Upper lobe of right lung (tissue), 1 donor: ENCODE results near the gene RHOG. TPM values are rescaled to one million over a fixed set of nuclear protein-coding genes. Genes with fewer than 3 reads are reported as not detected.

Experiments
- ATAC-seq: fragments of 200-7000 bp; cut with Tn5 transposase; one replicate; pipeline ENCODE4 v1.9.1; 2020; ENCODE audit warnings: mild to moderate bottlenecking, moderate library complexity
- DNase-seq: peaks from one replicate; pipeline ENCODE4 v3.0.0-alpha.2; 2020
- H3K27ac ChIP-seq: fragments of 200-600 bp; one replicate; pipeline ENCODE4 v1.8.0; 2022
- H3K27me3 ChIP-seq: fragments of 200-600 bp; one replicate; pipeline ENCODE4 v1.8.0; 2022; ENCODE audit warnings: mild to moderate bottlenecking
- H3K36me3 ChIP-seq: fragments of 200-600 bp; one replicate; pipeline ENCODE4 v1.8.0; 2022
- H3K4me1 ChIP-seq: fragments of 200-600 bp; one replicate; pipeline ENCODE4 v1.8.0; 2022
- H3K4me3 ChIP-seq: fragments of 200-600 bp; one replicate; pipeline ENCODE4 v1.8.0; 2022; ENCODE audit warnings: mild to moderate bottlenecking
- H3K9me3 ChIP-seq: fragments of 200-600 bp; one replicate; pipeline ENCODE4 v1.8.0; 2022
- intact Hi-C: fragments of 100-400 bp; cut with DNase I; formaldehyde crosslinking; loops from one replicate; pipeline ENCODE4 v1.11.0; 2022
- total RNA-seq: library from RNA; stranded (reverse); fragmentation: NEBNext Ultra II Directional; extraction: Animal tissue kit (Norgen Biotek cat#: 25700); gene quantifications from one replicate; pipeline ENCODE4 v1.2.1, GENCODE V29; 2021
- TF ChIP-seq, protein P1 (sequence below): fragments of 200-600 bp; IDR thresholded peaks from one replicate; pipeline ENCODE4 v1.8.0; 2022; ENCODE audit warnings: antibody characterized with exemption
- donor health status: DM: no; HTN: yes; CAD: no; lungs with severe emphysema.

Gene RHOG
- total RNA-seq, 1 donor from 2014 or later, result 65.6 TPM

DNA sequence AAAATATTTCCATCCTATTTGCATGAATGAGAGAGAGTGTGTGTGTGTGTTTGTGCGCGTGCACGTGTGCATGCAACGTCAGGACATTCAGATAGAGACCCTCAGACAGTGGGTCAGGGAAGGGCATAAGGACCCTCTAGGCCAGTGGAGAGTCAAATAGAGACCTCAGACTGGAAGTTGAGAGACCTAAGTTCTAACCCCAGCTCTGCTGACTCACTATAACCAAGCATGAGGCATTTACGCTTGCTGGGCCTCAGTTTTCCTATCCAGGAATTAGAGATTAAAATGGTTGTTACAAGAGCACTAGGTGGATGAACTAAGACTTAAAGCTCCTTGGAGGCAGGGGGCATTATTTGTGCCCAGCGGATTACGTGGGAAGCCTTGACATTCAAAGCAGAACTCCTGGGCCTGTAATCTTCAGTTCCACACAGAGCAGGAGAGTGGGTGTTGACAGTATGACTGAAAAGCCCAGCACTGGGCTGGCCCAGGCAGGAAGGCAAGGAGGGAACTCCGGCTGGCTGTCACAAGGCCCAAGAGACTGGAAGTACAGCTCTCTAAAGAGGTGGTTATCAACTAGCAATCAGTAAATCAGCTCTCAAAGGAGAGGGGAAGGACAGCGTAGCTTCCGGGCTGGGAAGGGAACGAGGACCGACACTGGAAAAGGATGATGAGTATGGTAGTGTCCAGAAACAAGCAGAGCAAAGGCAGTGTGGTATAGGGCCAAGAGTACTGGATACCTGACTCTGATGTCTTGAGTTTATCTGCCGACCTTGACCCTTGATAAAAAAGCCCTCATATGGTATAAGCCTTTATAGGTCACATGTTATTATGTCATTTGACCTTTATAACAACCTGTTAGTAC, 9.2 kb downstream of the RHOG start:
- peaks cover 63% of the 10 kb centered on the region for H3K4me1 ChIP-seq
- DNase-seq, result peak; percentile 76
- ATAC-seq, result peak; percentile 85
- no peaks in the 10 kb centered on the region for H3K9me3 ChIP-seq
- intact Hi-C loops, result no loop called here
- peak overlapping the region; percentile 32 for H3K27ac ChIP-seq
- H3K4me3 ChIP-seq, result no peak overlapping the region
- TF ChIP-seq, protein P1, sequence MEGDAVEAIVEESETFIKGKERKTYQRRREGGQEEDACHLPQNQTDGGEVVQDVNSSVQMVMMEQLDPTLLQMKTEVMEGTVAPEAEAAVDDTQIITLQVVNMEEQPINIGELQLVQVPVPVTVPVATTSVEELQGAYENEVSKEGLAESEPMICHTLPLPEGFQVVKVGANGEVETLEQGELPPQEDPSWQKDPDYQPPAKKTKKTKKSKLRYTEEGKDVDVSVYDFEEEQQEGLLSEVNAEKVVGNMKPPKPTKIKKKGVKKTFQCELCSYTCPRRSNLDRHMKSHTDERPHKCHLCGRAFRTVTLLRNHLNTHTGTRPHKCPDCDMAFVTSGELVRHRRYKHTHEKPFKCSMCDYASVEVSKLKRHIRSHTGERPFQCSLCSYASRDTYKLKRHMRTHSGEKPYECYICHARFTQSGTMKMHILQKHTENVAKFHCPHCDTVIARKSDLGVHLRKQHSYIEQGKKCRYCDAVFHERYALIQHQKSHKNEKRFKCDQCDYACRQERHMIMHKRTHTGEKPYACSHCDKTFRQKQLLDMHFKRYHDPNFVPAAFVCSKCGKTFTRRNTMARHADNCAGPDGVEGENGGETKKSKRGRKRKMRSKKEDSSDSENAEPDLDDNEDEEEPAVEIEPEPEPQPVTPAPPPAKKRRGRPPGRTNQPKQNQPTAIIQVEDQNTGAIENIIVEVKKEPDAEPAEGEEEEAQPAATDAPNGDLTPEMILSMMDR, result no peak
- no peaks in the 10 kb centered on the region for H3K27me3 ChIP-seq
- peaks cover 35% of the 10 kb centered on the region for H3K36me3 ChIP-seq

DNA sequence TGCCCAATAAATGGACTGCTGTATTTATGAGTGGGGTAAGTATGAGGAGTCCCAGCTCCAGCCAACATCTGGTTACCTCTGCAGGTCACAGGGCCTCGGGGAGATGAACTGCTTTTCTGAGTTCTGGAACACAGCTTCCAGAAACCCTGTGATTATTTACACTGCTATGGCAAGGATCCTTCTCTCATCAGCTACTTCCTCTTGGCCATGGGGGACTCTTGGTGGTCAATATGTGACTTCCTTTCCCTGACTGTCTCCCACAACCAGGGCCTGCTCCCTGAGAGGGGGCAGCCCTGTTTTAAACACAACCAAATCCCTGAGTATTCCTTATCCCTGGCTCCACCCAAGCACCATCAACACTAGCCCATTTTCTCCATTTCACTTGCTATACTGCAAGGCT, 10.0 kb downstream of the RHOG start:
- Histone ChIP-seq H3K4me3 (no peak overlapping the region), H3K27me3 (no peaks in the 10 kb centered on the region), H3K9me3 (no peaks in the 10 kb centered on the region), H3K27ac (peak overlapping the region; percentile 32), H3K4me1 (peaks cover 55% of the 10 kb centered on the region), H3K36me3 (peaks cover 38% of the 10 kb centered on the region)
- no peak for ATAC-seq
- DNase-seq, result no peak
- TF ChIP-seq, protein P1, result no peak
- intact Hi-C loops, result no loop called here

DNA sequence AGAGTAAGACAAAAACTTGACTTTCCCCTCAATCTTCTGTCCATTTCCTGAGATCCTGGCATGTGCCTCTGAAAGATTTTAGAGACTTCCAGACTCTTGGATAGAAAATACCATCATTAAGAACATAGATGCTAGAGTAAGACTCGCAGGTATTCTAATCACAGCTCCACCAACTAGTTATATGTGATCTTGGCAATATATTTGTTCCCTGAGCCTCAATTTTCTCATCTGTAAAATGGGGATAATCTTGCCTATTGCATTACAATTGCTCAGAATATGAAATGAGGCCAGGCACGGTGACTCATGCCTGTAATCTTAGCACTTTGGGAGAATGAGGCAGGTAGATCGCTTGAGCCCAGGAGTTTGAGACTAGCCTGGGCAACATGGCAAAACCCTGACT, 10.7 kb downstream of the RHOG start:
- H3K9me3 ChIP-seq, result no peaks in the 10 kb centered on the region
- no peak for ATAC-seq
- intact Hi-C loops, result no loop called here
- no peak for DNase-seq
- no peak overlapping the region for H3K4me3 ChIP-seq
- H3K27ac ChIP-seq, result no peak overlapping the region
- H3K36me3 ChIP-seq, result peaks cover 38% of the 10 kb centered on the region
- peaks cover 48% of the 10 kb centered on the region for H3K4me1 ChIP-seq
- TF ChIP-seq, protein P1, result no peak
- no peaks in the 10 kb centered on the region for H3K27me3 ChIP-seq

DNA sequence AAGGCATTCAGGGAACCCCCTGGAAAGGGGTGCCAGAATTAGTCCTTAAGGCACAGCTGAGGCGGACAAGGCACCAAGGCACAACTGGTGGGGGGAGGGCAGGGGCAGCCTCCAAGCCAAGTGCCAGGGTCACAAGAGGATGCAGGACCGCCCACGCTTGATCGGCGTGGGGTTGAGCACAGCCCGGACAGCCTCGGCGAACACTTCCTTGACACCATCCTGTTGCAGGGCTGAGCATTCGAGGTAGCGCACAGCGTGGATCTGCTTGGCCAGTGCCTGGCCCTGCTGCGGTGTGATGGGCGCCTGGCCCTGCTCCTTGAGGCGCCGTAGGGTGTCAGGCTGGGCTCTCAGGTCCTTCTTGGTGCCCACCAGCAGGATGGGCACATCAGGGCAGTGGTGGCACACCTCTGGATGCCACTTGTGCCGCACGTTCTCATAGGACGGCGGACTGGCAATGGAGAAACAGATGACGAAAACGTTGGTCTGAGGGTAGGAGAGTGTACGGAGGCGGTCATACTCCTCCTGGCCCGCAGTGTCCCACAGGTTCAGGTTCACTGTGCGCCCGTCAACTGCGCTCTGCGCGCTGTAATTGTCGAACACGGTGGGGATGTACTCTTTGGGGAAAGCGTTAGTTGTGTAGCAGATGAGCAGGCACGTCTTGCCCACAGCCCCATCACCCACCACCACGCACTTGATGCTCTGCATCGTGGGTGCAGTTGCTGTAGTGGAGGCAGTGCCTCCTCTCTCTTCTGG, 13.1 kb downstream of the RHOG start:
- Histone ChIP-seq H3K9me3 (no peaks in the 10 kb centered on the region), H3K27me3 (no peaks in the 10 kb centered on the region), H3K4me3 (no peak overlapping the region), H3K4me1 (peaks cover 26% of the 10 kb centered on the region), H3K36me3 (peaks cover 38% of the 10 kb centered on the region), H3K27ac (no peak overlapping the region)
- DNase-seq, result no peak
- intact Hi-C loops, result no loop called here
- TF ChIP-seq, protein P1, result no peak
- ATAC-seq, result no peak

DNA sequence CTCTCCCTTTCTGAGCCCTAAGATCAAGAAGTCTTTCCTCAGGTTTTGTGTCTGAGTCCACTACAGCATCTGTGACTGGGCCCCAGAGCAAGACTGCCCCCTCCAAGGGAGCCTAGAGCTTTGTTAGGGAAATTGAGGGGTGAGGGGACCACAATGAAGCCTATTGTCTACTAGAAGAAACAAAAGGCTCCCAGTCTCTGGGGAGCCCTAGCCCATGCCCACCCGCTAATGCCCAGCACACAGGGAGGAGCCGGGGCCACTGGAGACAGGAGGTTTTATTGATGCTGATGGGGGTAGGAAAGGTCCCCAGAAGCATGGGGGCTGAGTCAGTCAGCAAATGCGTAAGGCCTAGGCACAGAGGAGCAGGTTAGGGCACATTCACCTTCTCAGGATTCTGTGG, 14.0 kb downstream of the RHOG start:
- intact Hi-C loops, result no loop called here
- H3K4me3 ChIP-seq, result no peak overlapping the region
- ATAC-seq (no peak), DNase-seq (no peak)
- no peak overlapping the region for H3K27ac ChIP-seq
- no peaks in the 10 kb centered on the region for H3K27me3 ChIP-seq
- peaks cover 38% of the 10 kb centered on the region for H3K36me3 ChIP-seq
- no peaks in the 10 kb centered on the region for H3K9me3 ChIP-seq
- peaks cover 18% of the 10 kb centered on the region for H3K4me1 ChIP-seq
- TF ChIP-seq, protein P1, result no peak
